HL-60 (cell line): Measurements from ENCODE around the gene ALMS1.

Source experiments
- CTCF ChIP-seq: IDR thresholded peaks from one replicate; pipeline ENCODE4 v1.5.1; 2011; ENCODE audit warnings: low read length, control low read depth, inconsistent platforms; ENCODE audit not compliant: insufficient read depth
- SPI1 ChIP-seq: IDR thresholded peaks from 2 replicates; pipeline ENCODE4 v1.6.1; 2012; ENCODE audit warnings: low read depth, mild to moderate bottlenecking, borderline replicate concordance
- TF ChIP-seq, protein P1 (sequence below): IDR thresholded peaks from 2 replicates; pipeline ENCODE4 v1.6.1; 2012; ENCODE audit warnings: low read depth; ENCODE audit not compliant: insufficient replicate concordance

- TF ChIP-seq CTCF, result no peak
- TF ChIP-seq, protein P1, sequence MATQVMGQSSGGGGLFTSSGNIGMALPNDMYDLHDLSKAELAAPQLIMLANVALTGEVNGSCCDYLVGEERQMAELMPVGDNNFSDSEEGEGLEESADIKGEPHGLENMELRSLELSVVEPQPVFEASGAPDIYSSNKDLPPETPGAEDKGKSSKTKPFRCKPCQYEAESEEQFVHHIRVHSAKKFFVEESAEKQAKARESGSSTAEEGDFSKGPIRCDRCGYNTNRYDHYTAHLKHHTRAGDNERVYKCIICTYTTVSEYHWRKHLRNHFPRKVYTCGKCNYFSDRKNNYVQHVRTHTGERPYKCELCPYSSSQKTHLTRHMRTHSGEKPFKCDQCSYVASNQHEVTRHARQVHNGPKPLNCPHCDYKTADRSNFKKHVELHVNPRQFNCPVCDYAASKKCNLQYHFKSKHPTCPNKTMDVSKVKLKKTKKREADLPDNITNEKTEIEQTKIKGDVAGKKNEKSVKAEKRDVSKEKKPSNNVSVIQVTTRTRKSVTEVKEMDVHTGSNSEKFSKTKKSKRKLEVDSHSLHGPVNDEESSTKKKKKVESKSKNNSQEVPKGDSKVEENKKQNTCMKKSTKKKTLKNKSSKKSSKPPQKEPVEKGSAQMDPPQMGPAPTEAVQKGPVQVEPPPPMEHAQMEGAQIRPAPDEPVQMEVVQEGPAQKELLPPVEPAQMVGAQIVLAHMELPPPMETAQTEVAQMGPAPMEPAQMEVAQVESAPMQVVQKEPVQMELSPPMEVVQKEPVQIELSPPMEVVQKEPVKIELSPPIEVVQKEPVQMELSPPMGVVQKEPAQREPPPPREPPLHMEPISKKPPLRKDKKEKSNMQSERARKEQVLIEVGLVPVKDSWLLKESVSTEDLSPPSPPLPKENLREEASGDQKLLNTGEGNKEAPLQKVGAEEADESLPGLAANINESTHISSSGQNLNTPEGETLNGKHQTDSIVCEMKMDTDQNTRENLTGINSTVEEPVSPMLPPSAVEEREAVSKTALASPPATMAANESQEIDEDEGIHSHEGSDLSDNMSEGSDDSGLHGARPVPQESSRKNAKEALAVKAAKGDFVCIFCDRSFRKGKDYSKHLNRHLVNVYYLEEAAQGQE, result no peak
- no peak for TF ChIP-seq SPI1
Observed at GRCh38 chr2:73593680-73594079, 208.0 kb downstream of the ALMS1 start.
